GM10266 (cell line): Measurements from ENCODE around the gene POGK.
A peak's percentile ranks its signal among the peaks of the same experiment; 100 is the strongest.
"Not testable (repeated sequence)": the region's sequence is repeated elsewhere in the genome, so short reads cannot be mapped to it uniquely, and the experiment has no call there.

ENCODE experiments used
- DNase-seq: peaks from one replicate; pipeline ENCODE4 v3.0.0; 2012; ENCODE audit errors: extremely low spot score
- CTCF ChIP-seq: IDR thresholded peaks from 2 replicates; pipeline ENCODE4 v1.5.1; 2012; ENCODE audit warnings: mild to moderate bottlenecking, low read depth; ENCODE audit not compliant: control insufficient read depth, insufficient read depth; ENCODE audit errors: missing control alignments

The POGK gene

GRCh38 chr1:166822385-166822784 is 16.9 kb upstream of the POGK start:
- no peak for TF ChIP-seq CTCF
- no peak for DNase-seq

- no peak for TF ChIP-seq CTCF
- no peak for DNase-seq
These were observed 11.8 kb upstream of the POGK start for GRCh38 chr1:166827426-166827825.

- DNase-seq, result not testable (repeated sequence)
These were observed 9.5 kb upstream of the POGK start for GRCh38 chr1:166829762-166830161.

GRCh38 chr1:166836733-166837132 is 2.5 kb upstream of the POGK start:
- TF ChIP-seq CTCF, result no peak
- no peak for DNase-seq

- peak; percentile 66 for DNase-seq
- TF ChIP-seq CTCF, result no peak
These were observed 479 bp downstream of the POGK start for GRCh38 chr1:166839600-166840308.

DNA sequence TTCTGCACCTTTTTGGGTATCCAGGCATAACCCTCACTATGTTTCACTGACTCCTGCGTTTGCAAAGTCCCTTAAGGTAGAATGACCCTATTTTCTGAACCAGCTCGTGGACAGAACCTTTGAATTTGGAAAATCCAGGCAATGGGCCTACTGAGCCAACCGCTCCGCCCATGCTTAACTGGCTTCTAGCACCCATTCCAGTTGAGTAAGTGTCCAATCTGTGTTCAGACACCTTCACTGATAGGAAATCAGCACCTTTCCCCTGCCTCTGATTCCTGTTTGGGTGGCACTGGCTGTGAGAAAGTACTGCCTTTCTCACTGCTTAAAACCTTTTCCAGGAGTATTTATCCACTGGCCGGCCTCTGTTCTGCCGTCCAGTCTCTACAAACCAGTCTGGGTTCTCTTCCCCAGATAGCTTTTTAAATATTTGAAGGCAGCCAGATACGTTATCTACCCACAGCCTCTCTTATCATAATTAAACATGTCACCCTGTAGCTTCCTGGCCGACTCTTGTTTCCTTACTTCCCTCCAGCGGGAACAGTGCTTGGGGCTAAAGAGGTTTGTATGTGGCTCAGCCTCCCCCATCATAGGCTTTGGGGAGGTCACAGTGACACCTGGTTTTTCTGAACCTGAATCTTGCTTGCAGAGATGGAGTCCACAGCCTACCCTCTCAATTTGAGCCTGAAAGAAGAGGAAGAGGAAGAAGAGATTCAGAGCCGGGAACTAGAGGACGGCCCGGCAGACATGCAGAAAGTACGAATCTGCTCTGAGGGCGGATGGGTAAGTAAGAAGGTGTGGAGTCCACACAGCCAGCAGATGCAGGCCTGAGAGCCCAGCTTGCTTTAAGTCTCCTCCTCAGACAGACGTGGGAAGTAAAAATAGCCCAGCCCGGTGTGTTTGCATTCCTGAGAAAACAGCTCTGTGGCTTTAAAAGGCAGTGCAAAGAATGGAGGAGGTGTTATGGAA is 1.3 kb downstream of the POGK start:
- DNase-seq, result no peak
- TF ChIP-seq CTCF, result no peak

GRCh38 chr1:166843322-166843721 is 4.0 kb downstream of the POGK start:
- no peak for TF ChIP-seq CTCF
- DNase-seq, result no peak
